H9 (cell line): Measurements from ENCODE around the gene TMA7B. TPM values are rescaled to one million over a fixed set of nuclear protein-coding genes. Genes with fewer than 3 reads are reported as not detected.

ENCODE experiments used
- DNase-seq: peaks from one replicate; pipeline ENCODE4 v3.0.0-alpha.2; 2017
- H2AFZ ChIP-seq: one replicate; pipeline ENCODE4 v1.6.1; 2013; ENCODE audit warnings: mild to moderate bottlenecking, low read length, control low read depth, moderate library complexity
- H2AK5ac ChIP-seq: 2 replicates; pipeline ENCODE4 v1.6.1; 2013; ENCODE audit warnings: low read length, control low read depth, mixed read lengths; ENCODE audit not compliant: insufficient read length
- H2BK120ac ChIP-seq: one replicate; pipeline ENCODE4 v1.6.1; 2013; ENCODE audit warnings: low read depth, mild to moderate bottlenecking, low read length, control low read depth, inconsistent platforms; ENCODE audit not compliant: poor library complexity, severe bottlenecking
- H2BK12ac ChIP-seq: 2 replicates; pipeline ENCODE4 v1.6.1; 2013; ENCODE audit warnings: low read length, control low read depth, mixed read lengths, low read depth; ENCODE audit not compliant: insufficient read length
- H2BK15ac ChIP-seq: 2 replicates; pipeline ENCODE4 v1.6.1; 2013; ENCODE audit warnings: low read depth, low read length, control low read depth
- H2BK20ac ChIP-seq: one replicate; pipeline ENCODE4 v1.6.1; 2013; ENCODE audit warnings: low read depth, mild to moderate bottlenecking, low read length, control low read depth, inconsistent platforms; ENCODE audit not compliant: poor library complexity, severe bottlenecking
- H2BK5ac ChIP-seq: 2 replicates; pipeline ENCODE4 v1.6.1; 2013; ENCODE audit warnings: low read length, control low read depth, mixed read lengths; ENCODE audit not compliant: insufficient read length
- H3K14ac ChIP-seq: 2 replicates; pipeline ENCODE4 v1.6.1; 2013; ENCODE audit warnings: low read length, control low read depth; ENCODE audit not compliant: insufficient read depth
- H3K18ac ChIP-seq: 2 replicates; pipeline ENCODE4 v1.6.1; 2013; ENCODE audit warnings: low read depth, mild to moderate bottlenecking, mixed read lengths, low read length, control low read depth; ENCODE audit not compliant: insufficient read length
- H3K23ac ChIP-seq: 2 replicates; pipeline ENCODE4 v1.6.1; 2013; ENCODE audit warnings: low read length, control low read depth, mixed read lengths, low read depth; ENCODE audit not compliant: insufficient read length
- H3K23me2 ChIP-seq: 2 replicates; pipeline ENCODE4 v1.6.1; 2013; ENCODE audit warnings: low read depth, mild to moderate bottlenecking, mixed read lengths, low read length, control low read depth; ENCODE audit not compliant: insufficient read length, poor library complexity, severe bottlenecking
- H3K27ac ChIP-seq: 2 replicates; pipeline ENCODE4 v1.5.1; 2013; ENCODE audit warnings: low read length, control low read depth, mixed read lengths, low read depth; ENCODE audit not compliant: insufficient read length
- H3K27me3 ChIP-seq: 2 replicates; pipeline ENCODE4 v1.6.1; 2013; ENCODE audit warnings: low read length, control low read depth, inconsistent platforms; ENCODE audit not compliant: insufficient read depth
- H3K4ac ChIP-seq: 2 replicates; pipeline ENCODE4 v1.6.1; 2013; ENCODE audit warnings: low read depth, mild to moderate bottlenecking, control low read depth, inconsistent platforms, low read length, moderate library complexity
- H3K4me1 ChIP-seq: 2 replicates; pipeline ENCODE4 v1.6.1; 2013; ENCODE audit warnings: low read length, control low read depth, inconsistent platforms; ENCODE audit not compliant: insufficient read depth
- H3K4me2 ChIP-seq: 2 replicates; pipeline ENCODE4 v1.6.1; 2013; ENCODE audit warnings: low read length, control low read depth, mixed read lengths; ENCODE audit not compliant: insufficient read length, insufficient read depth
- H3K56ac ChIP-seq: 2 replicates; pipeline ENCODE4 v1.6.1; 2013; ENCODE audit warnings: low read depth, mild to moderate bottlenecking, mixed read lengths, low read length, control low read depth; ENCODE audit not compliant: insufficient read length
- H3K79me1 ChIP-seq: 2 replicates; pipeline ENCODE4 v1.6.1; 2013; ENCODE audit warnings: low read depth, mild to moderate bottlenecking, moderate library complexity, low read length, control low read depth, inconsistent platforms; ENCODE audit not compliant: insufficient read depth, poor library complexity, severe bottlenecking
- H3K79me2 ChIP-seq: 2 replicates; pipeline ENCODE4 v1.6.1; 2013; ENCODE audit warnings: low read length, control low read depth, inconsistent platforms; ENCODE audit not compliant: insufficient read depth
- H3K9ac ChIP-seq: 2 replicates; pipeline ENCODE4 v1.6.1; 2013; ENCODE audit warnings: low read length, control low read depth, mixed read lengths; ENCODE audit not compliant: insufficient read length; ENCODE audit errors: extremely low read depth
- H3K9me3 ChIP-seq: one replicate; pipeline ENCODE4 v1.6.1; 2013; ENCODE audit warnings: low read depth, low read length, inconsistent platforms; ENCODE audit not compliant: control insufficient read depth
- H3T11ph ChIP-seq: one replicate; pipeline ENCODE4 v1.6.1; 2013; ENCODE audit warnings: mild to moderate bottlenecking, low read length, control low read depth, inconsistent platforms
- H4K20me1 ChIP-seq: one replicate; pipeline ENCODE4 v1.6.1; 2013; ENCODE audit not compliant: control insufficient read depth, insufficient read length, insufficient read depth
- H4K5ac ChIP-seq: 2 replicates; pipeline ENCODE4 v1.6.1; 2013; ENCODE audit warnings: low read depth, mild to moderate bottlenecking, mixed read lengths, low read length, control low read depth; ENCODE audit not compliant: insufficient read length
- H4K8ac ChIP-seq: replicated peaks from 2 replicates; pipeline ENCODE4 v1.6.1; 2013; ENCODE audit warnings: low read length, control low read depth, mixed read lengths, low read depth; ENCODE audit not compliant: insufficient read length
- H4K91ac ChIP-seq: 2 replicates; pipeline ENCODE4 v1.6.1; 2013; ENCODE audit warnings: low read depth, mild to moderate bottlenecking, moderate library complexity, mixed read lengths, low read length, control low read depth; ENCODE audit not compliant: insufficient read length
- H3K27ac Mint-ChIP-seq, 3 experiments: 2 replicates in 2 of 3; 3 replicates in 1 of 3; pipeline ENCODE4 v1.8.0; 2020 to 2021; ENCODE audit warnings: mixed read lengths in 3 of 3, mild to moderate bottlenecking in 1 of 3, moderate library complexity in 1 of 3
- H3K27me3 Mint-ChIP-seq: 2 replicates; pipeline ENCODE4 v1.8.0; 2021; ENCODE audit warnings: low read depth, mild to moderate bottlenecking, moderate library complexity, mixed read lengths
- H3K36me3 Mint-ChIP-seq, 3 experiments: 2 replicates in 2 of 3; 3 replicates in 1 of 3; pipeline ENCODE4 v1.8.0; 2020 to 2021; ENCODE audit warnings: low read depth in 3 of 3, mixed read lengths in 3 of 3; ENCODE audit not compliant: insufficient read depth in 1 of 3
- H3K4me1 Mint-ChIP-seq, 2 experiments: 2 replicates each; pipeline ENCODE4 v1.8.0; 2020; ENCODE audit warnings: mixed read lengths in 2 of 2
- H3K4me3 Mint-ChIP-seq, 2 experiments: 2 replicates in 1 of 2; 3 replicates in 1 of 2; pipeline ENCODE4 v1.8.0; 2020 to 2021; ENCODE audit warnings: mild to moderate bottlenecking in 2 of 2, mixed read lengths in 2 of 2, moderate library complexity in 1 of 2
- H3K9me3 Mint-ChIP-seq, 2 experiments: 2 replicates in 1 of 2; 3 replicates in 1 of 2; pipeline ENCODE4 v1.8.0; 2020; ENCODE audit warnings: mild to moderate bottlenecking in 2 of 2, mixed read lengths in 2 of 2, moderate library complexity in 1 of 2
- WGBS: extraction: QIAGEN DNeasy Blood & Tissue Kit; methylation state at CpG from one replicate; pipeline ENCODE4 v1.1.7; 2013; ENCODE audit warnings: missing lambda C conversion rate, low lambda C conversion rate, mixed read lengths; ENCODE audit not compliant: insufficient read length; ENCODE audit errors: extremely low coverage; 5-methylcytosine and 5-hydroxymethylcytosine counted together
- total RNA-seq: library from RNA; stranded (reverse); gene quantifications from 2 replicates; pipeline ENCODE4 v1.2.1, GENCODE V29; 2021
- TF ChIP-seq, protein P1 (sequence below): fragments of 200-600 bp; sonication (generic); conservative IDR thresholded peaks from 3 replicates; pipeline ENCODE4 v1.8.0; 2021; ENCODE audit warnings: antibody characterized with exemption, mild to moderate bottlenecking

Gene TMA7B
- total RNA-seq, 1 experiment from 2014 or later, result not detected

GRCh38 chr22:39995393-39996252, 35.4 kb downstream of the TMA7B start:
- Histone ChIP-seq H2BK15ac (no peak overlapping the region), H3K23me2 (peaks cover 13% of the 10 kb centered on the region), H4K91ac (no peak overlapping the region), H2BK120ac (no peak overlapping the region), H3K14ac (no peak overlapping the region), H4K5ac (no peak overlapping the region), H4K8ac (no peak overlapping the region), H3K27me3 (no peaks in the 10 kb centered on the region), H3K23ac (no peak overlapping the region), H2BK12ac (no peak overlapping the region), H3K4me1 (peaks cover 15% of the 10 kb centered on the region), H3K79me2 (peaks cover 7% of the 10 kb centered on the region; the same call in 1 of the 2 replicates), H3K4ac (no peak overlapping the region), H3K27ac (no peak overlapping the region), H3K4me2 (peak overlapping the region; percentile 71), H3T11ph (no peak overlapping the region), H2AK5ac (no peak overlapping the region), H3K79me1 (peaks cover 2% of the 10 kb centered on the region), H2AFZ (no peak overlapping the region), H3K18ac (no peak overlapping the region), H3K9ac (peak overlapping the region; percentile 42), H4K20me1 (no peaks in the 10 kb centered on the region), H2BK5ac (no peak overlapping the region), H2BK20ac (no peak overlapping the region), H3K9me3 (no peaks in the 10 kb centered on the region), H3K56ac (no peak overlapping the region)
- Mint-ChIP-seq H3K27ac (peak overlapping the region in 1 of 3 experiments; percentile 59; a peak in 2 of 7 replicates), H3K9me3 (no peaks in the 10 kb centered on the region), H3K4me3 (peak overlapping the region; percentile 70 to 83), H3K36me3 (peaks cover 10 to 13% (median 10%) of the 10 kb centered on the region in 3 experiments; a peak in 6 of 7 replicates), H3K27me3 (peaks cover 36% of the 10 kb centered on the region), H3K4me1 (peaks cover 54 to 56% of the 10 kb centered on the region in 2 experiments)
- TF ChIP-seq, protein P1, sequence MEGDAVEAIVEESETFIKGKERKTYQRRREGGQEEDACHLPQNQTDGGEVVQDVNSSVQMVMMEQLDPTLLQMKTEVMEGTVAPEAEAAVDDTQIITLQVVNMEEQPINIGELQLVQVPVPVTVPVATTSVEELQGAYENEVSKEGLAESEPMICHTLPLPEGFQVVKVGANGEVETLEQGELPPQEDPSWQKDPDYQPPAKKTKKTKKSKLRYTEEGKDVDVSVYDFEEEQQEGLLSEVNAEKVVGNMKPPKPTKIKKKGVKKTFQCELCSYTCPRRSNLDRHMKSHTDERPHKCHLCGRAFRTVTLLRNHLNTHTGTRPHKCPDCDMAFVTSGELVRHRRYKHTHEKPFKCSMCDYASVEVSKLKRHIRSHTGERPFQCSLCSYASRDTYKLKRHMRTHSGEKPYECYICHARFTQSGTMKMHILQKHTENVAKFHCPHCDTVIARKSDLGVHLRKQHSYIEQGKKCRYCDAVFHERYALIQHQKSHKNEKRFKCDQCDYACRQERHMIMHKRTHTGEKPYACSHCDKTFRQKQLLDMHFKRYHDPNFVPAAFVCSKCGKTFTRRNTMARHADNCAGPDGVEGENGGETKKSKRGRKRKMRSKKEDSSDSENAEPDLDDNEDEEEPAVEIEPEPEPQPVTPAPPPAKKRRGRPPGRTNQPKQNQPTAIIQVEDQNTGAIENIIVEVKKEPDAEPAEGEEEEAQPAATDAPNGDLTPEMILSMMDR, result no peak
- peak; percentile 43 for DNase-seq
- no CpG with 5 or more reads among the region's 35 CpGs for WGBS
